GM18498 (cell line): Measurements from ENCODE around the gene NEGR1.

ENCODE experiments used
- ATAC-seq: cut with Tn5 transposase; IDR thresholded peaks from one replicate; pipeline ENCODE4 v1.9.1; 2021; ENCODE audit warnings: mild to moderate bottlenecking, moderate library complexity; ENCODE audit not compliant: unreplicated experiment

Gene NEGR1

GRCh38 chr1:72122099-72122880, 160.0 kb downstream of the NEGR1 start:
- no peak for ATAC-seq

GRCh38 chr1:72119491-72119890, 162.8 kb downstream of the NEGR1 start:
- ATAC-seq: no peak

GRCh38 chr1:72117621-72118020, 164.7 kb downstream of the NEGR1 start:
- no peak for ATAC-seq

GRCh38 chr1:72115290-72115689, 167.0 kb downstream of the NEGR1 start:
- no peak for ATAC-seq

- no peak for ATAC-seq
These were observed 170.7 kb downstream of the NEGR1 start for GRCh38 chr1:72111662-72112061.

GRCh38 chr1:72109916-72110315, 172.4 kb downstream of the NEGR1 start:
- ATAC-seq: no peak

GRCh38 chr1:72105201-72105600, 177.1 kb downstream of the NEGR1 start:
- no peak for ATAC-seq

- no peak for ATAC-seq
These were observed 180.3 kb downstream of the NEGR1 start for GRCh38 chr1:72101840-72102632.

GRCh38 chr1:72100771-72101170, 181.6 kb downstream of the NEGR1 start:
- ATAC-seq: no peak

- ATAC-seq: no peak
These were observed 184.3 kb downstream of the NEGR1 start for GRCh38 chr1:72097851-72098570.

- ATAC-seq: no peak
These were observed 188.1 kb downstream of the NEGR1 start for GRCh38 chr1:72094209-72094608.

GRCh38 chr1:72086394-72086793, 195.9 kb downstream of the NEGR1 start:
- ATAC-seq: no peak

- no peak for ATAC-seq
These were observed 206.9 kb downstream of the NEGR1 start for GRCh38 chr1:72075425-72075824.

GRCh38 chr1:72066431-72066830, 215.9 kb downstream of the NEGR1 start:
- no peak for ATAC-seq

GRCh38 chr1:72064196-72065075, 217.9 kb downstream of the NEGR1 start:
- no peak for ATAC-seq

- no peak for ATAC-seq
These were observed 218.8 kb downstream of the NEGR1 start for GRCh38 chr1:72063364-72064044.

- no peak for ATAC-seq
These were observed 219.8 kb downstream of the NEGR1 start for GRCh38 chr1:72062584-72062983.

- no peak for ATAC-seq
These were observed 221.7 kb downstream of the NEGR1 start for GRCh38 chr1:72060466-72061245.

- ATAC-seq: no peak
These were observed 225.8 kb downstream of the NEGR1 start for GRCh38 chr1:72056516-72056915.
